ENCODE measurements around the gene SRSF8.
A peak's percentile ranks its signal among the peaks of the same experiment; 100 is the strongest.
"Not testable (repeated sequence)": the region's sequence is repeated elsewhere in the genome, so short reads cannot be mapped to it uniquely, and the experiment has no call there.

The SRSF8 gene

GRCh38 chr11:95066716-95067038 lies at the start of gene SRSF8:
Gene SRSF8 (plus strand): TSS chr11:95066919. CDS start chr11:95067227, 308 bp downstream.
- no peak for TF ChIP-seq CTCF (IDR thresholded peaks at IDR 0.05; ENCODE audit: low read depth, low read length)
- H3K4me3 ChIP-seq (replicated peaks in 1 of 2; ENCODE audit: low read depth in 2 of 2, low read length in 2 of 2): peak within 1 kb of the TSS; percentile 79 to 81
- DNase-seq (ENCODE audit: low read depth in 2 of 2): no peak

GRCh38 chr11:95021468-95021867 lies 45.3 kb upstream of the SRSF8 start:
- H3K4me3 ChIP-seq (replicated peaks in 1 of 2; ENCODE audit: low read depth in 2 of 2, low read length in 2 of 2); DNase-seq (ENCODE audit: low read depth in 2 of 2): not testable (repeated sequence)

GRCh38 chr11:95024958-95025357 lies 41.8 kb upstream of the SRSF8 start, which contains the start of gene KDM4E:
Gene KDM4E (plus strand): TSS chr11:95025258. CDS start chr11:95025558, 300 bp downstream.
- TF ChIP-seq CTCF (IDR thresholded peaks at IDR 0.05; ENCODE audit: low read depth, low read length): no peak
- no peak within 1 kb of the TSS for H3K4me3 ChIP-seq (replicated peaks in 1 of 2; ENCODE audit: low read depth in 2 of 2, low read length in 2 of 2)
- DNase-seq (ENCODE audit: low read depth in 2 of 2): no peak

- H3K4me3 ChIP-seq (replicated peaks in 1 of 2; ENCODE audit: low read depth in 2 of 2, low read length in 2 of 2); DNase-seq (ENCODE audit: low read depth in 2 of 2): not testable (repeated sequence)
These were observed 41.1 kb upstream of the SRSF8 start for GRCh38 chr11:95025594-95025993.

- no peak overlapping the region for H3K4me3 ChIP-seq (replicated peaks in 1 of 2; ENCODE audit: low read depth in 2 of 2, low read length in 2 of 2)
- DNase-seq (ENCODE audit: low read depth in 2 of 2): no peak
- TF ChIP-seq CTCF (IDR thresholded peaks at IDR 0.05; ENCODE audit: low read depth, low read length): no peak
These were observed 38.4 kb upstream of the SRSF8 start for GRCh38 chr11:95028357-95028756.

GRCh38 chr11:95033051-95033450 lies 33.7 kb upstream of the SRSF8 start:
- TF ChIP-seq CTCF (IDR thresholded peaks at IDR 0.05; ENCODE audit: low read depth, low read length): no peak
- no peak overlapping the region for H3K4me3 ChIP-seq (replicated peaks in 1 of 2; ENCODE audit: low read depth in 2 of 2, low read length in 2 of 2)
- DNase-seq (ENCODE audit: low read depth in 2 of 2): no peak

GRCh38 chr11:95035316-95035715 lies 31.4 kb upstream of the SRSF8 start:
- H3K4me3 ChIP-seq (replicated peaks in 1 of 2; ENCODE audit: low read depth in 2 of 2, low read length in 2 of 2): no peak overlapping the region
- TF ChIP-seq CTCF (IDR thresholded peaks at IDR 0.05; ENCODE audit: low read depth, low read length): no peak
- DNase-seq (ENCODE audit: low read depth in 2 of 2): no peak

GRCh38 chr11:95037356-95038035 lies 29.2 kb upstream of the SRSF8 start:
- peak; percentile 5 to 17 for DNase-seq (ENCODE audit: low read depth in 2 of 2)
- peak overlapping the region; percentile 27 to 38 for H3K4me3 ChIP-seq (replicated peaks in 1 of 2; ENCODE audit: low read depth in 2 of 2, low read length in 2 of 2)

Data from cardiac fibroblast (primary cell).